Left renal pelvis (tissue), 4 donors: ENCODE data around the gene ZBTB8A. TPM values are rescaled to one million over a fixed set of nuclear protein-coding genes. Genes with fewer than 3 reads are reported as not detected.
"Not testable (repeated sequence)": the region's sequence is repeated elsewhere in the genome, so short reads cannot be mapped to it uniquely, and the experiment has no call there.

Source experiments
- DNase-seq, 4 donors: peaks; one replicate each; pipeline ENCODE4 v3.0.0-alpha.2; 2013; ENCODE audit warnings: low read depth in 4 of 4, low spot score in 3 of 4
- polyA plus RNA-seq, 4 donors: library from polyadenylated mRNA; unstranded; fragments of 120-200 nt; gene quantifications; one replicate each; pipeline ENCODE4 v1.2.1, GENCODE V29; 2013; ENCODE audit not compliant: insufficient read length in 4 of 4

Gene ZBTB8A
- polyA plus RNA-seq, 4 donors, result 16.5 to 21.8 (median 19.5) TPM

- DNase-seq, result no peak
These were observed 3.1 kb upstream of the ZBTB8A start for GRCh38 chr1:32536117-32536516.

DNA sequence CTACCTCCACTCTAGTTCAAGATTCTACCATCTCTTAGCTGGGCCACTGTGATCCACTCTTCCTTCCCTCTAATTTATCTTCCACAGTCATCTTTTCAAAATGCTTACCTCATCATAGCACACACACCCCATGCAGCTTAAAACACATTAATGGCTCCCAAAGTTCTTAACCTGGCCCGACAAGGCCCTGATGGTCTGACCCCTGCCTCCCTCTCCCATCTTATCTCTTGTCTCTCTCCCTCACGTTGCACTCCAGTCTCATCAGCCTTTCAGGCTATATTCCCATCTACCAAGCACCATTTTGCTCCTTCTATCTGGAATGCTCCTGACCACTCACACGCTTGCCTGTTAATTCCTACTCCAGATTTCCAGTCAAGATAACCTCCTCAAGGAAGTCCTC is 2.5 kb upstream of the ZBTB8A start:
- DNase-seq, result no peak

GRCh38 chr1:32539584-32540571 is 651 bp downstream of the ZBTB8A start:
- DNase-seq, result peak in 3 of 4 donors; percentile 16 to 25 (median 18)

- no peak for DNase-seq
These were observed 1.4 kb downstream of the ZBTB8A start for GRCh38 chr1:32540605-32541004.

- DNase-seq, result no peak
These were observed 1.9 kb downstream of the ZBTB8A start for GRCh38 chr1:32541064-32541566.

GRCh38 chr1:32546611-32547010 is 7.4 kb downstream of the ZBTB8A start:
- DNase-seq, result no peak

DNA sequence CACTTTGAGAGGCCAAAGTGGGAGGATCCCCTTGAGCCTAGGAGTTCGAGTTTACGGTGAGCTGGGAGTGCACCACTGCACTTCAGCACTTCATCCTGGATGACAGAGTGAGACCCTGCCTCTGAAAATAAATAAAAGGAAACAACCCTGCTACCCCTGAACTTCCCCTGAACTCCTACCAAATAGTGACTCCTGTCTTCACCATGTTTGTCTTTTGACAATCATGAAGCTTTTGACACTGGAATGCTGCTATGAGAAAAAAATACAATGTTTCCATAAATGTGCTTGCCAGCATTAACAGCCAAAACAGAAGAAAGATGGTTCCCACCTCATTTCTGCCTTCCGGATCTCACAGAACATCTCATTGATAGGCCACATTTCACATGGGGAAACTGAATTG is 10.4 kb downstream of the ZBTB8A start:
- no peak for DNase-seq

DNA sequence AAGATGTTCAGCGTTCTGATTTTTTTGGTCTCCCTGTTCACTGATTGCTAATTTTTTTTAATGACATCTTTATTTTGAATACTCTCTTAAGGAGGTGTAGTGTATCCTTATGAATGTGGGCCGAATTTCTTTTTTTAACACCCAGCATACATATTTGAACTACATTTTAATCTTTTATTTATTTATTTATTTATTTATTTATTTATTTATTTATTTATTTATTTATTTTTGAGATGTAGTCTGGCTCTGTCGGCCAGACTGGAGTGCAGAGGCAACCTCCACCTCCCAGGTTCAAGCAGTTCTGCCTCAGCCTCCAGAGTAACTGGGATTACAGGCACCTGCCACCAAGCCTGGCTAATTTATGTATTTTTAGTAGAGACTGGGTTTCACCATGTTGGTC is 15.1 kb downstream of the ZBTB8A start:
- DNase-seq, result no peak

- not testable (repeated sequence) for DNase-seq
These were observed 17.8 kb downstream of the ZBTB8A start for GRCh38 chr1:32557035-32557434.

DNA sequence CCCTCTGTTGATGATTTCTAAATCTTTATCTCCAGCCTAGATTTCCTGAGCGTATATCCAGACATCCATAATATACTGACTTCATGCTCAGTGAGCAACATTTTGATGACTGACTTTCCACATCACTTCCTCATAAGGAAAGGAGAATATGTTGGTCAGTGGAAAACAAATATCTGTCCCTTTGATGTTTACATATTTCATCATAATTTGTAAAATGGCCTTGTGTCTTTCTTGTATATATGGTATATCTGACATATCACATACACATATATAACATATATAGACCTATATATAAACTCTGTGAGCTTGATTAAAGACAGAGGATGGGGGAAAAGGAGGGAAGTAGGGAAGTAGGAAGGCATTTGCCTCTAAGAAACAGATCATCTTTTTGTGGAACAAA is 18.6 kb downstream of the ZBTB8A start:
- DNase-seq, result no peak

DNA sequence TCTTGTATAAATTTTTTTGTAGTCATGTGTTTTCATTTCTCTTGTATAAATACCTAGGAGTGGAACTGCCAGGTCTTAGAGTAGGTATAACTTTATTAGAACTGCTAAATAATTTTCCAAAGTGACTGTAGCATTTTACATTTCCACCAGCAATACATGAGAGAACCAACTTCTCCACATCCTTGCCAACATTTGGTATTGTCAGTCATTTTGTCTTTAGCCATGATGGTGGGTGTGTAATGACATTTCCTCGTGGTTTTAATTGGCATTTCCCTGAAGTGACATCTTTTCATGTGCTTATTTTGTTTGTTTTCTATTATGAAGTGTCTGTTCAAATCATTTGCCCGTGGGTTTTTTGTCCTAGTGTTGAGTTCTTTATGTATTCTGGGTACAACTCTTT is 29.7 kb downstream of the ZBTB8A start:
- no peak for DNase-seq

GRCh38 chr1:32580348-32581017 is 41.3 kb downstream of the ZBTB8A start:
- DNase-seq, result no peak

DNA sequence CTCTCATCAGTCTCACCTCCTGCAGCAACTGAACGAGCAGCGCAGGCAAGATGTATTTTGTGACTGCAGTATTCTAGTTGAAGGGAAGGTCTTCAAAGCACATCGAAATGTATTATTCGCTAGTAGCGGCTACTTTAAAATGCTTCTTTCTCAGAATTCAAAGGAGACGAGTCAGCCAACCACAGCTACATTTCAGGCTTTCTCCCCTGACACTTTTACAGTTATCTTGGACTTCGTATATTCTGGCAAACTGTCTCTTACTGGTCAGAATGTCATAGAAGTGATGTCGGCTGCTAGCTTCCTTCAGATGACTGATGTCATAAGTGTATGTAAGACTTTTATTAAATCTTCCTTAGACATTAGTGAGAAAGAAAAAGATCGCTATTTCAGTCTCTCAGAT is 53.7 kb downstream of the ZBTB8A start:
- no peak for DNase-seq

GRCh38 chr1:32600034-32600433 is 60.8 kb downstream of the ZBTB8A start:
- no peak for DNase-seq

DNA sequence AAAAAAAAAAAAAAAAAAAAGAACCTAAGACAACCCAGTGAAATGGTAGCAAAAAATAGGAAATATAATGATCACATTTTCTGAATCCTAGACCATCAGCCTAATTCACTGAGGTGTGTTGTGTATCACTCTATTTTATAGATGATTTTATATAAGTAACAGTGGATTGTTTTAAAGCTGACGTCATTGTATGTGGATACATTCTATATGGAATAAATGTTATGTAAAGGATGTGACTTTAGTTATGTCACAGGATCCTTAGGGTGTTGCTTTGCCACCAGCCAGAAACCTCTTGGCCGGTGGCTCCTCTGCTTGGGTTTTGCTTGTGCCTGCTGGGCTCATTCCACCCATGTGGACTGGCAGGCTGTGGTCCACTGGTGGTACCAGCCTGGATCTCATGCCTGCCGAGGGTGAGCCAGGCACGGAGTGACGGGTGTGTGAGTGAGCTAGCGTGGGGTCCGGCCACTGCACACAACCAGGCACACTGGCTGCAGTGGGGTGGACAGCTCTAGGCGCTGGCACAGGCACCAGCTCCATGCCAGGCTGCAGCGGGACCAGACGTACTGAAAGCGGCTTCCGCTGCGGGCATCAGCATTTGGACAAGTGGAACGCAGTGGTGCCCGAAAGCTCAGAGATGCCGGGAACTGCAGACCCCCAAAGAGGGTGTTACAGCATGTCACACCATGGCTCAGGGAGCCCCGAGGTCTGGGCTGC is 66.6 kb downstream of the ZBTB8A start:
- no peak for DNase-seq

- DNase-seq, result no peak
These were observed 67.5 kb downstream of the ZBTB8A start for GRCh38 chr1:32606565-32607371.

DNA sequence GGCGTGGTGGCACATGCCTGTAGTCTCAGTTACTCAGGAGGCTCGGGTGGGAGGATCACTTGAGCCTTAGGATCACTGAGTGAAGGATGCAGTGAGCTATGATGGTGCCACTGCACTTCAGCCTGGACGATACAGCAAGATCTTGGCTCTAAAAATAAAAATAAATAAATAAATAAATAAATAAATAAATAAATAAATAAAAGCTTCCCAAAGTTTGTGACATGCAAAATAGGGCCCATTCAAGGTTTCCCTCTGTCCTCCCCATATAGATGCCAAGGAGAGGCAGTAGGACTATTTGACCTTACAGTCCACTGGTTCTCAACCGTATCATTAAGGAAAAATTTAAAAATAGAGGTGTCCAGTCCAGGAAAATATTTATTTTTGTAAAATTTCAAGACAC is 70.0 kb downstream of the ZBTB8A start:
- DNase-seq, result no peak

DNA sequence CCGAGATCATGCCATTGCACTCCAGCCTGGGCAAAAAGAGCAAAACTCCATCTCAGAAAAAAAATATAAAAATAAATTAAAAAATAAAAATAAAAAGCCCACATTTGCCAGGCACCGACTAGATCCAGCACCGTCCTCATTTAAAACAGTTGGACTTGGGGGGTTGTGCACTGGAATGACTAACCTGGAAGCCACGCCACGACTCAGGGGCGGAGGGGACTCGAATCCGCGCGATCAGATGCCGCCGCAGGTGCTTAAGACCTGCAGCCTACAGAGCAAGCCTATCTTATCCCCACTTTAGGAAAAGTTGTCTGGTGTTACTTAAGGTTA is 72.6 kb downstream of the ZBTB8A start:
- peak in 1 of 4 donors; percentile 6 for DNase-seq

GRCh38 chr1:32612189-32612881 is 73.1 kb downstream of the ZBTB8A start:
- peak in 3 of 4 donors; percentile 21 to 34 (median 27) for DNase-seq

DNA sequence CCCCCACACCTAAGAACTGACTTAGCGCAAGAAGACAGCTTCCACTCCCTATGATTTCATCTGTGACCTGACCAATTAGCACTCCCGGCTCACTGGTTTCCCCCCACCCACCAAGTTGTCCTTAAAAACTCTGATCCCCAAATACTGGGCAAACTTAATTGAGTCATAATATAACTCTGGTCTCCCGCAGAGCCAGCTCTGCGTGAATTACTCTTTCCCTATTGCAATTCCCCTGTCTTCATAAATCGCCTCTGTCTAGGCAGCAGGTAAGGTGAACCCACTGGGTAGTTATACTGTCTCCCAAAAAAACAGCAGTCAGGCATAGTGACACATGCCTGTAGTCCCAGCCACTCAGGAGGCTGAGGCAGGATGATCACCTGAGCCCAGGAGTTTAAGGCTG is 74.2 kb downstream of the ZBTB8A start:
- no peak for DNase-seq
